Right lobe of liver (tissue), 4 donors: ENCODE results near the gene FLRT2.

Source experiments
- CTCF ChIP-seq, 4 donors: fragments of 200-600 bp in 3 of 4; fragments of 450-650 bp in 1 of 4; IDR thresholded peaks; one replicate each; pipeline versions ENCODE4 v1.5.1 to v1.8.0; 2016 to 2022; ENCODE audit warnings: antibody characterized with exemption in 4 of 4, mild to moderate bottlenecking in 2 of 4
- POLR2A ChIP-seq: fragments of 450-650 bp; IDR thresholded peaks from one replicate; pipeline ENCODE4 v1.6.1; 2017; ENCODE audit warnings: antibody characterized with exemption, mild to moderate bottlenecking
- donor health status: DM: no; HTN: no; CAD: no.
- donor health status: DM: no; HTN: no; CAD: no.
- donor health status: DM: no; HTN: yes; CAD: no.

GRCh38 chr14:85539510-85539909, 9.6 kb downstream of the FLRT2 start:
- TF ChIP-seq CTCF (IDR thresholded peaks at IDR 0.05): no peak
- TF ChIP-seq POLR2A: no peak
